WTC11 (cell line): ENCODE measurements around the gene KIFC1. TPM values are rescaled to one million over a fixed set of nuclear protein-coding genes. Genes with fewer than 3 reads are reported as not detected.

Experiments used
- ATAC-seq: fragments of 200-7000 bp; cut with Tn5 transposase; 2 replicates; pipeline ENCODE4 v1.10.0; 2021; ENCODE audit warnings: mild to moderate bottlenecking, moderate library complexity
- CTCF ChIA-PET: fragments of 300-600 bp; sonication (Branson Sonifier 250); formaldehyde crosslinking; loops from one replicate; lab custom pipeline; 2021; ENCODE audit warnings: antibody characterized with exemption; lab: Charles Lee
- POLR2A ChIA-PET: fragments of 350-600 bp; sonication (Branson Sonifier 250); formaldehyde crosslinking; loops from one replicate; lab custom pipeline; 2021; ENCODE audit warnings: antibody characterized with exemption; lab: Charles Lee
- DNase-seq: peaks from one replicate; pipeline ENCODE4 v3.0.0; 2021; ENCODE audit warnings: low spot score
- H3K27ac Mint-ChIP-seq: 2 replicates; pipeline ENCODE4 v1.8.0; 2021; ENCODE audit warnings: mixed read lengths
- H3K27me3 Mint-ChIP-seq: 2 replicates; pipeline ENCODE4 v1.8.0; 2021; ENCODE audit warnings: low read depth, mild to moderate bottlenecking, moderate library complexity, mixed read lengths
- H3K36me3 Mint-ChIP-seq: 2 replicates; pipeline ENCODE4 v1.8.0; 2021; ENCODE audit warnings: mixed read lengths
- H3K4me1 Mint-ChIP-seq: 2 replicates; pipeline ENCODE4 v1.8.0; 2022; ENCODE audit warnings: mixed read lengths
- H3K4me3 Mint-ChIP-seq: 2 replicates; pipeline ENCODE4 v1.8.0; 2021; ENCODE audit warnings: mild to moderate bottlenecking, moderate library complexity, mixed read lengths
- H3K9me3 Mint-ChIP-seq: 2 replicates; pipeline ENCODE4 v1.8.0; 2021; ENCODE audit warnings: mixed read lengths
- GTF2I ChIP-seq: fragments of 250-450 bp; sonication (Bioruptor Pico); conservative IDR thresholded peaks from 2 replicates; pipeline ENCODE4 v1.4.0; 2021; ENCODE audit warnings: mild to moderate bottlenecking
- HMGA2 ChIP-seq: fragments of 250-450 bp; sonication (Bioruptor Pico); IDR thresholded peaks from 2 replicates; pipeline ENCODE4 v1.4.0; 2021; ENCODE audit warnings: mild to moderate bottlenecking, moderate library complexity
- PRRX2 ChIP-seq: fragments of 250-450 bp; sonication (Bioruptor Pico); IDR thresholded peaks from 2 replicates; pipeline ENCODE4 v1.8.0; 2021; ENCODE audit warnings: mild to moderate bottlenecking
- RORB ChIP-seq: fragments of 250-450 bp; sonication (Bioruptor Pico); IDR thresholded peaks from 2 replicates; pipeline ENCODE4 v1.9.0; 2021; ENCODE audit warnings: mild to moderate bottlenecking
- ZBTB21 ChIP-seq: sonication (generic); formaldehyde crosslinking; IDR thresholded peaks from 2 replicates; pipeline ENCODE4 v1.8.1; 2023; ENCODE audit warnings: mild to moderate bottlenecking, missing genetic modification reagents, borderline replicate concordance
- ZNF232 ChIP-seq: sonication (generic); formaldehyde crosslinking; IDR thresholded peaks from 2 replicates; pipeline ENCODE4 v1.8.0; 2022; ENCODE audit warnings: mild to moderate bottlenecking, missing genetic modification reagents
- ZNF317 ChIP-seq: sonication (generic); formaldehyde crosslinking; IDR thresholded peaks from 2 replicates; pipeline ENCODE4 v1.8.1; 2023; ENCODE audit warnings: low read depth, mild to moderate bottlenecking, moderate library complexity, missing genetic modification reagents, borderline replicate concordance
- ZNF423 ChIP-seq: fragments of 250-450 bp; sonication (Bioruptor Pico); IDR thresholded peaks from 2 replicates; pipeline ENCODE4 v2.1.2; 2022; ENCODE audit warnings: mild to moderate bottlenecking, moderate library complexity
- total RNA-seq: library from RNA; stranded (reverse); gene quantifications from 3 replicates; pipeline ENCODE4 v1.2.3, GENCODE V29; 2021
- TF ChIP-seq, protein P1 (sequence below): sonication (generic); formaldehyde crosslinking; IDR thresholded peaks from 2 replicates; pipeline ENCODE4 v1.8.1; 2023; ENCODE audit warnings: mild to moderate bottlenecking, moderate library complexity, missing genetic modification reagents
- TF ChIP-seq, protein P2 (sequence below): sonication (generic); formaldehyde crosslinking; IDR thresholded peaks from 2 replicates; pipeline ENCODE4 v1.8.1; 2022; ENCODE audit warnings: low read depth, missing genetic modification reagents, borderline replicate concordance
- TF ChIP-seq, protein P3 (sequence below): sonication (generic); formaldehyde crosslinking; IDR thresholded peaks from 2 replicates; pipeline ENCODE4 v1.8.1; 2022; ENCODE audit warnings: missing genetic modification reagents, borderline replicate concordance
- TF ChIP-seq, protein P4 (sequence below): fragments of 250-450 bp; sonication (Bioruptor Pico); conservative IDR thresholded peaks from 2 replicates; pipeline ENCODE4 v1.9.0; 2021; ENCODE audit warnings: mild to moderate bottlenecking
- TF ChIP-seq, protein P5 (sequence below): sonication (generic); formaldehyde crosslinking; IDR thresholded peaks from 2 replicates; pipeline ENCODE4 v1.8.0; 2023; ENCODE audit warnings: missing genetic modification reagents, mild to moderate bottlenecking, borderline replicate concordance
- TF ChIP-seq, protein P6 (sequence below): sonication (generic); formaldehyde crosslinking; IDR thresholded peaks from 2 replicates; pipeline ENCODE4 v1.8.1; 2022; ENCODE audit warnings: low read depth, mild to moderate bottlenecking, moderate library complexity, missing genetic modification reagents, borderline replicate concordance
- TF ChIP-seq, protein P7 (sequence below): sonication (generic); formaldehyde crosslinking; IDR thresholded peaks from 2 replicates; pipeline ENCODE4 v1.8.1; 2023; ENCODE audit warnings: mild to moderate bottlenecking, missing genetic modification reagents, borderline replicate concordance
- TF ChIP-seq, protein P8 (sequence below): sonication (generic); formaldehyde crosslinking; IDR thresholded peaks from 2 replicates; pipeline ENCODE4 v1.8.1; 2022; ENCODE audit warnings: mild to moderate bottlenecking, moderate library complexity, missing genetic modification reagents

KIFC1 gene
- total RNA-seq, 1 experiment from 2014 or later: 97.3 TPM

DNA sequence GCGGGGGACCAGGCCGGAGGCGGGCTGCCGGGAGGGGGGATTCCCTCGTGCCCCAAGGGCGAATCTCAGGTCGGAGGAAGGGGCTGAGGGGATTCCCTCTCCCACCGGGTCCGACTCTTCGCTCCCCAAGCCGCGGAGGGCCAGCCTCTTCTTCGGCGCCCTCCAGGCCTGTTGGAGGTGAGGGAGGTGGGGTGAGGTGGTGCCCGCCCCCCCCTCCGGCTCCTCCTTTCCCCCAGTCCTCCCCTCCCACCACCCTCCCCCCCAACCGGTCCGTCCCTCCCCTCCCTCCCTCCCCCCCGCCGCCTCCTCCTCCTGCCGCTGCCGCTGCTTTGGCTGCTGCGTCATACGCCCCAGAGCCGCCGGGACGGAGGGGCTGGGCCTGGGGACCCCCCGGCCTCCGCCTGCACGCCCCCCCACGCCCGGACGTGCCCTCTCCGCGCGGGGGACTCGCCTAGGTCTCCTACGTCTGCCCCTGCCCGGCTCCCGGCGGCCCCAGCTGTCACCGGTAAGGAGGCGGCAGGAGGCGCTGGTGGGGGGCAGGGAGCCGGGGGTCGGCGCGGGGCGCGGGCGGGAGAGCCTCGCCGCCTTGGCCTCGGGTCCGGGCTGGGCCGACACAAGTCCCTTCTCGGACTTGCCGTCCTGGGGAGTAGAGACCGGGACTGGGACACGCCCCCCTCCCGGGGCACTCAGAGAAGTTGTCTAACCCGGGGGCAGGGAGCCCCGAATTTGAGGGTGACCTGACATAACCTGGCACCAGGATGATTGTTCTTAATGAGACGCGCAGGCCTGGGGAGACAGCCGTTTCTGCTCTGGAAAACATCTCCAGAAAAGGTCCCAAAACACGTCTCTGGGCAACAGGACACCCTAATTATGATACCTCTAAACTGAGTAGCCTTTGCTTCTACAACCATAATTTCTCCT, 19.3 kb downstream of the KIFC1 start, which contains the start of gene PHF1:
PHF1 (plus strand) TSS at position 304 of the 921 bp plus-strand sequence. CDS start 1,250 bp downstream, outside the sequence.
- H3K9me3 Mint-ChIP-seq: no peaks in the 10 kb centered on the region
- peaks cover 50% of the 10 kb centered on the region for H3K36me3 Mint-ChIP-seq
- peaks cover 29% of the 10 kb centered on the region for H3K4me1 Mint-ChIP-seq
- DNase-seq: peak; percentile 47
- TF ChIP-seq, protein P1, sequence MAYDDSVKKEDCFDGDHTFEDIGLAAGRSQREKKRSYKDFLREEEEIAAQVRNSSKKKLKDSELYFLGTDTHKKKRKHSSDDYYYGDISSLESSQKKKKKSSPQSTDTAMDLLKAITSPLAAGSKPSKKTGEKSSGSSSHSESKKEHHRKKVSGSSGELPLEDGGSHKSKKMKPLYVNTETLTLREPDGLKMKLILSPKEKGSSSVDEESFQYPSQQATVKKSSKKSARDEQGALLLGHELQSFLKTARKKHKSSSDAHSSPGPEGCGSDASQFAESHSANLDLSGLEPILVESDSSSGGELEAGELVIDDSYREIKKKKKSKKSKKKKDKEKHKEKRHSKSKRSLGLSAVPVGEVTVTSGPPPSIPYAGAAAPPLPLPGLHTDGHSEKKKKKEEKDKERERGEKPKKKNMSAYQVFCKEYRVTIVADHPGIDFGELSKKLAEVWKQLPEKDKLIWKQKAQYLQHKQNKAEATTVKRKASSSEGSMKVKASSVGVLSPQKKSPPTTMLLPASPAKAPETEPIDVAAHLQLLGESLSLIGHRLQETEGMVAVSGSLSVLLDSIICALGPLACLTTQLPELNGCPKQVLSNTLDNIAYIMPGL: peak; percentile 36; the same call in 1 of the 2 replicates
- no peak for TF ChIP-seq ZNF423 (CRISPR knock-in tag)
- no peak for TF ChIP-seq HMGA2
- TF ChIP-seq, protein P2, sequence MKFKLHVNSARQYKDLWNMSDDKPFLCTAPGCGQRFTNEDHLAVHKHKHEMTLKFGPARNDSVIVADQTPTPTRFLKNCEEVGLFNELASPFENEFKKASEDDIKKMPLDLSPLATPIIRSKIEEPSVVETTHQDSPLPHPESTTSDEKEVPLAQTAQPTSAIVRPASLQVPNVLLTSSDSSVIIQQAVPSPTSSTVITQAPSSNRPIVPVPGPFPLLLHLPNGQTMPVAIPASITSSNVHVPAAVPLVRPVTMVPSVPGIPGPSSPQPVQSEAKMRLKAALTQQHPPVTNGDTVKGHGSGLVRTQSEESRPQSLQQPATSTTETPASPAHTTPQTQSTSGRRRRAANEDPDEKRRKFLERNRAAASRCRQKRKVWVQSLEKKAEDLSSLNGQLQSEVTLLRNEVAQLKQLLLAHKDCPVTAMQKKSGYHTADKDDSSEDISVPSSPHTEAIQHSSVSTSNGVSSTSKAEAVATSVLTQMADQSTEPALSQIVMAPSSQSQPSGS: no peak
- TF ChIP-seq, protein P3, sequence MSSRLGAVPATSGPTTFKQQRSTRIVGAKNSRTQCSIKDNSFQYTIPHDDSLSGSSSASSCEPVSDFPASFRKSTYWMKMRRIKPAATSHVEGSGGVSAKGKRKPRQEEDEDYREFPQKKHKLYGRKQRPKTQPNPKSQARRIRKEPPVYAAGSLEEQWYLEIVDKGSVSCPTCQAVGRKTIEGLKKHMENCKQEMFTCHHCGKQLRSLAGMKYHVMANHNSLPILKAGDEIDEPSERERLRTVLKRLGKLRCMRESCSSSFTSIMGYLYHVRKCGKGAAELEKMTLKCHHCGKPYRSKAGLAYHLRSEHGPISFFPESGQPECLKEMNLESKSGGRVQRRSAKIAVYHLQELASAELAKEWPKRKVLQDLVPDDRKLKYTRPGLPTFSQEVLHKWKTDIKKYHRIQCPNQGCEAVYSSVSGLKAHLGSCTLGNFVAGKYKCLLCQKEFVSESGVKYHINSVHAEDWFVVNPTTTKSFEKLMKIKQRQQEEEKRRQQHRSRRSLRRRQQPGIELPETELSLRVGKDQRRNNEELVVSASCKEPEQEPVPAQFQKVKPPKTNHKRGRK (CRISPR knock-in tag): no peak
- no peak for TF ChIP-seq GTF2I (CRISPR knock-in tag)
- TF ChIP-seq, protein P4, sequence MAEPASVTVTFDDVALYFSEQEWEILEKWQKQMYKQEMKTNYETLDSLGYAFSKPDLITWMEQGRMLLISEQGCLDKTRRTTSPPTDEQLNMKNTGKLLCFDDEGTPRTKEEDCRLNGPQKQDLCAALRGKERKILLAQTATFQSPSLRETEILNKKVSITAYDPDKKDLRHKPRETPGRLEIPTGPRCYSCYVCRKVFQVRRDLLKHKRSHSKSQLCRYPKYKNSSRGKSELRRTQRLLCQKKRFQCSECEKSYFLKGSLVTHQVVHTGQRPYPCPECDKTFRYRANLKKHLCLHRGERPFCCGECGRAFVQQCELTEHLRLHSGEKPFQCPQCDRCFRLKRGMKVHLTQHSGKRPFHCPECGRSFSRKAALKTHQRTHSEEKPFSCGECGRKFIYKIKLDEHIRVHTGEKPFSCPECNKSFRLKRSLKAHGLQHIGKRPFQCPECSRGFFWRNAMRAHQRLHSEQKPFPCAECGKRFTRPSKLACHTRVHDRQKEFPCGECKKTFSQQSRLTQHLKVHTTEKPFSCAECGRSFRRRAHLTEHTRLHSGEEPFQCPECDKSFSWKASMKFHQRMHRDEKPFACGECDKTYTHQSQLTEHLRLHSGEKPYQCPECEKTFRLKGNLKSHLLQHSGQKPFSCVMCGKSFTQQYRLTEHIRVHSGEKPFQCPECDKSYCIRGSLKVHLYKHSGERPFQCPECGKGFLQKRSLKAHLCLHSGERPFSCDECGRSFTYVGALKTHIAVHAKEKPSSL (CRISPR knock-in tag): no peak
- TF ChIP-seq ZNF232 (CRISPR knock-in tag): no peak
- TF ChIP-seq ZBTB21 (CRISPR knock-in tag): no peak
- TF ChIP-seq PRRX2 (CRISPR knock-in tag): no peak
- TF ChIP-seq RORB (CRISPR knock-in tag): no peak
- TF ChIP-seq, protein P5, sequence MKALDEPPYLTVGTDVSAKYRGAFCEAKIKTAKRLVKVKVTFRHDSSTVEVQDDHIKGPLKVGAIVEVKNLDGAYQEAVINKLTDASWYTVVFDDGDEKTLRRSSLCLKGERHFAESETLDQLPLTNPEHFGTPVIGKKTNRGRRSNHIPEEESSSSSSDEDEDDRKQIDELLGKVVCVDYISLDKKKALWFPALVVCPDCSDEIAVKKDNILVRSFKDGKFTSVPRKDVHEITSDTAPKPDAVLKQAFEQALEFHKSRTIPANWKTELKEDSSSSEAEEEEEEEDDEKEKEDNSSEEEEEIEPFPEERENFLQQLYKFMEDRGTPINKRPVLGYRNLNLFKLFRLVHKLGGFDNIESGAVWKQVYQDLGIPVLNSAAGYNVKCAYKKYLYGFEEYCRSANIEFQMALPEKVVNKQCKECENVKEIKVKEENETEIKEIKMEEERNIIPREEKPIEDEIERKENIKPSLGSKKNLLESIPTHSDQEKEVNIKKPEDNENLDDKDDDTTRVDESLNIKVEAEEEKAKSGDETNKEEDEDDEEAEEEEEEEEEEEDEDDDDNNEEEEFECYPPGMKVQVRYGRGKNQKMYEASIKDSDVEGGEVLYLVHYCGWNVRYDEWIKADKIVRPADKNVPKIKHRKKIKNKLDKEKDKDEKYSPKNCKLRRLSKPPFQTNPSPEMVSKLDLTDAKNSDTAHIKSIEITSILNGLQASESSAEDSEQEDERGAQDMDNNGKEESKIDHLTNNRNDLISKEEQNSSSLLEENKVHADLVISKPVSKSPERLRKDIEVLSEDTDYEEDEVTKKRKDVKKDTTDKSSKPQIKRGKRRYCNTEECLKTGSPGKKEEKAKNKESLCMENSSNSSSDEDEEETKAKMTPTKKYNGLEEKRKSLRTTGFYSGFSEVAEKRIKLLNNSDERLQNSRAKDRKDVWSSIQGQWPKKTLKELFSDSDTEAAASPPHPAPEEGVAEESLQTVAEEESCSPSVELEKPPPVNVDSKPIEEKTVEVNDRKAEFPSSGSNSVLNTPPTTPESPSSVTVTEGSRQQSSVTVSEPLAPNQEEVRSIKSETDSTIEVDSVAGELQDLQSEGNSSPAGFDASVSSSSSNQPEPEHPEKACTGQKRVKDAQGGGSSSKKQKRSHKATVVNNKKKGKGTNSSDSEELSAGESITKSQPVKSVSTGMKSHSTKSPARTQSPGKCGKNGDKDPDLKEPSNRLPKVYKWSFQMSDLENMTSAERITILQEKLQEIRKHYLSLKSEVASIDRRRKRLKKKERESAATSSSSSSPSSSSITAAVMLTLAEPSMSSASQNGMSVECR (CRISPR knock-in tag): no peak
- TF ChIP-seq, protein P6, sequence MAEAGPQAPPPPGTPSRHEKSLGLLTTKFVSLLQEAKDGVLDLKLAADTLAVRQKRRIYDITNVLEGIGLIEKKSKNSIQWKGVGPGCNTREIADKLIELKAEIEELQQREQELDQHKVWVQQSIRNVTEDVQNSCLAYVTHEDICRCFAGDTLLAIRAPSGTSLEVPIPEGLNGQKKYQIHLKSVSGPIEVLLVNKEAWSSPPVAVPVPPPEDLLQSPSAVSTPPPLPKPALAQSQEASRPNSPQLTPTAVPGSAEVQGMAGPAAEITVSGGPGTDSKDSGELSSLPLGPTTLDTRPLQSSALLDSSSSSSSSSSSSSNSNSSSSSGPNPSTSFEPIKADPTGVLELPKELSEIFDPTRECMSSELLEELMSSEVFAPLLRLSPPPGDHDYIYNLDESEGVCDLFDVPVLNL: no peak
- TF ChIP-seq, protein P7, sequence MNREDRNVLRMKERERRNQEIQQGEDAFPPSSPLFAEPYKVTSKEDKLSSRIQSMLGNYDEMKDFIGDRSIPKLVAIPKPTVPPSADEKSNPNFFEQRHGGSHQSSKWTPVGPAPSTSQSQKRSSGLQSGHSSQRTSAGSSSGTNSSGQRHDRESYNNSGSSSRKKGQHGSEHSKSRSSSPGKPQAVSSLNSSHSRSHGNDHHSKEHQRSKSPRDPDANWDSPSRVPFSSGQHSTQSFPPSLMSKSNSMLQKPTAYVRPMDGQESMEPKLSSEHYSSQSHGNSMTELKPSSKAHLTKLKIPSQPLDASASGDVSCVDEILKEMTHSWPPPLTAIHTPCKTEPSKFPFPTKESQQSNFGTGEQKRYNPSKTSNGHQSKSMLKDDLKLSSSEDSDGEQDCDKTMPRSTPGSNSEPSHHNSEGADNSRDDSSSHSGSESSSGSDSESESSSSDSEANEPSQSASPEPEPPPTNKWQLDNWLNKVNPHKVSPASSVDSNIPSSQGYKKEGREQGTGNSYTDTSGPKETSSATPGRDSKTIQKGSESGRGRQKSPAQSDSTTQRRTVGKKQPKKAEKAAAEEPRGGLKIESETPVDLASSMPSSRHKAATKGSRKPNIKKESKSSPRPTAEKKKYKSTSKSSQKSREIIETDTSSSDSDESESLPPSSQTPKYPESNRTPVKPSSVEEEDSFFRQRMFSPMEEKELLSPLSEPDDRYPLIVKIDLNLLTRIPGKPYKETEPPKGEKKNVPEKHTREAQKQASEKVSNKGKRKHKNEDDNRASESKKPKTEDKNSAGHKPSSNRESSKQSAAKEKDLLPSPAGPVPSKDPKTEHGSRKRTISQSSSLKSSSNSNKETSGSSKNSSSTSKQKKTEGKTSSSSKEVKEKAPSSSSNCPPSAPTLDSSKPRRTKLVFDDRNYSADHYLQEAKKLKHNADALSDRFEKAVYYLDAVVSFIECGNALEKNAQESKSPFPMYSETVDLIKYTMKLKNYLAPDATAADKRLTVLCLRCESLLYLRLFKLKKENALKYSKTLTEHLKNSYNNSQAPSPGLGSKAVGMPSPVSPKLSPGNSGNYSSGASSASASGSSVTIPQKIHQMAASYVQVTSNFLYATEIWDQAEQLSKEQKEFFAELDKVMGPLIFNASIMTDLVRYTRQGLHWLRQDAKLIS (CRISPR knock-in tag): no peak
- TF ChIP-seq, protein P8, sequence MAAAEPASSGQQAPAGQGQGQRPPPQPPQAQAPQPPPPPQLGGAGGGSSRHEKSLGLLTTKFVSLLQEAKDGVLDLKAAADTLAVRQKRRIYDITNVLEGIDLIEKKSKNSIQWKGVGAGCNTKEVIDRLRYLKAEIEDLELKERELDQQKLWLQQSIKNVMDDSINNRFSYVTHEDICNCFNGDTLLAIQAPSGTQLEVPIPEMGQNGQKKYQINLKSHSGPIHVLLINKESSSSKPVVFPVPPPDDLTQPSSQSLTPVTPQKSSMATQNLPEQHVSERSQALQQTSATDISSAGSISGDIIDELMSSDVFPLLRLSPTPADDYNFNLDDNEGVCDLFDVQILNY (CRISPR knock-in tag): 0 out of 2 replicates have a peak, but pooled peaks have one; percentile 7
- TF ChIP-seq ZNF317 (CRISPR knock-in tag): no peak
- TF ChIP-seq, all 79 proteins: peak for 2
- ChIA-PET CTCF (interaction anchor here (0.6 to 2.1 kb wide), 11 partner anchors 8 to 1548 kb away, joined by 3 to 17 read pairs (median 4); partner anchors contain the start of genes B3GALT4, NEU1, SYNGAP1 and ZBTB22), POLR2A (interaction anchor here (0.6 to 1.8 kb wide), 7 partner anchors 14 to 29 kb away, joined by 3 to 10 read pairs (median 4); no protein-coding TSS in a partner anchor)
- no peak; the same call in 1 of the 2 replicates for ATAC-seq
- H3K27me3 Mint-ChIP-seq: no peaks in the 10 kb centered on the region
- peak within 1 kb of the TSS; percentile 98 for H3K27ac Mint-ChIP-seq
- peak within 1 kb of the TSS; percentile 83 for H3K4me3 Mint-ChIP-seq
